T follicular helper cell (primary cell): Measurements from ENCODE around the gene CYSRT1.
"Not testable (repeated sequence)": the region's sequence is repeated elsewhere in the genome, so short reads cannot be mapped to it uniquely, and the experiment has no call there.

Experiments used
- DNase-seq: peaks from one replicate; pipeline ENCODE4 v3.0.0-alpha.2; 2020; ENCODE audit warnings: low read depth

The CYSRT1 gene

GRCh38 chr9:137252555-137253506 is 27.9 kb downstream of the CYSRT1 start:
- no peak for DNase-seq

- DNase-seq = no peak
Observed at GRCh38 chr9:137253717-137254623, 29.0 kb downstream of the CYSRT1 start.

- peak; percentile 93 for DNase-seq
Observed at GRCh38 chr9:137254624-137255447, 29.9 kb downstream of the CYSRT1 start, which contains the start of gene NELFB. Gene NELFB, plus strand, starts transcription at chr9:137255327.

GRCh38 chr9:137255448-137256114 is 30.6 kb downstream of the CYSRT1 start:
- DNase-seq = no peak

DNA sequence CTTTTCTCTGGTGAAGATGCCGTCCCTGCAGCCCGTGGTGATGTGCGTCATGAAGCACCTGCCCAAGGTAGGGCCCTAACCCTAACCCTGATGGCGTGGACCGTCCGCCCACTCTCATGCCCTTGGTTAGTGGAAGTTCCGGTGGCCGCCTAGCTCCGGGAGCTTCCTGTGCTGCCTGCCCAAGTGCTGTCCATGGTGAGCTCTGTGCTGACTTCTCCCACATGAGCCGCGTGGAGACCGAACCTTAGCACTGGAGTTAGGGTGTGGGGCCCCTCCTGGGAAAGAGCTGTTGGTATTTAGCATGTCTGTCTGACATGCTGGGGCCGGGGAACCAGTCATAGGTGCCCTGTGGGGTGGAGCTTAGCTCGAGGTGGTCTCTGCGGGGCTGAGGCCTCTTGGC is 31.4 kb downstream of the CYSRT1 start:
- DNase-seq = no peak

- DNase-seq = no peak
Observed at GRCh38 chr9:137256856-137257255, 31.9 kb downstream of the CYSRT1 start.

DNA sequence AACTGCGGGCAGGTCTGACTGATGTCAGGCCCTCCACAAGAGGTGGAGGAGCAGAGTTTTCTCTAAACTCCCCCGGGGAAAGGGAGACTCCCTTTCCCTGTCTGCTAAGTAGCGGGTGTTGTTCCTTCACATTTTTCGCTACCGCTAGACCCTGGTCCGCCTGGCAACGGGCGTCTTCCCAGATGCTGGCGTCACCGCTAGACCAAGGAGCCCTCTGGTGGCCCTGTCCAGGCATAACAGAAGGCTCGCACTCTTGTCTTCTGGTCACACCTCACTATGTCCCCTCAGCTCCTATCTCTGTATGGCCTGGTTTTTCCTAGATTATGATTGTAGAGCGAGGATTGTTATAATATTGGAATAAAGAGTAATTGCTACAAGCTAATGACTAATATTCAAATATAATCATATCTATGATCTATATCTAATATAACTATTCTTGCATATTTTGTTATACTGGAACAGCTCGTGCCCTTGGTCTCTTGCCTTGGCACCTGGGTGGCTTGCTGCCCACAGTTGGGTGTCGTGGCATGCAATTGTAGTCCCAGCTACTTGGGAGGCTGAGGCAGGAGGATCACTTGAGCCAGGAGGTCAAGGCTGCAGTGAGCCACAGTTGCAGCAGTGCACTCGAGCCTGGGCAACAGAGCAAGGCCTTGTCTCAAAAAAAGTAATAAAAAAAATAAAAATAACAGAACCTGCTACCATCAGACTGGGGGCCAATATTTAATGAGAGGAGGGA is 37.4 kb downstream of the CYSRT1 start:
- not testable (repeated sequence) for DNase-seq

- no peak for DNase-seq
Observed at GRCh38 chr9:137262909-137263285, 37.9 kb downstream of the CYSRT1 start.

DNA sequence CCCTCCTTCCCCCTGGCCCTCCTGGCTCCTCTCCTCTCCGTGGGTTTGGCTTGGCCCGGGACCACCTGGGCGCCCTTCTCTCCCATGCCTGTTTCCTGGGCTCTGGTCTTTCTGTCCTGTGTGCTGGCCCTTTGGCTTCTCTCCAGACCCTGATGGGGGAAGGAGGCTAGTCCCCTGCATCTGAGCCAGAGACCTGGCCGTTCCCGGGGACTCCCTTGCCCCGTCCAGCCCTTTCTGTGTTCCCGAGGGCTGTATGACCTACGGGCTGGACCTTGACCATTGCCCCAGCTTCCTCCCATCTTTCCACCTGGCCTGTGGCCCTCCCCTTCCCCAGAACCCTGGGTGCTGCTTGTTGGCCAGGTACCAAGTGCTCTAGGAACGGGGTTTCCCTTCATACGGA is 38.5 kb downstream of the CYSRT1 start:
- DNase-seq = no peak

GRCh38 chr9:137264067-137264466 is 39.1 kb downstream of the CYSRT1 start:
- no peak for DNase-seq

GRCh38 chr9:137265496-137266161 is 40.7 kb downstream of the CYSRT1 start:
- no peak for DNase-seq

DNA sequence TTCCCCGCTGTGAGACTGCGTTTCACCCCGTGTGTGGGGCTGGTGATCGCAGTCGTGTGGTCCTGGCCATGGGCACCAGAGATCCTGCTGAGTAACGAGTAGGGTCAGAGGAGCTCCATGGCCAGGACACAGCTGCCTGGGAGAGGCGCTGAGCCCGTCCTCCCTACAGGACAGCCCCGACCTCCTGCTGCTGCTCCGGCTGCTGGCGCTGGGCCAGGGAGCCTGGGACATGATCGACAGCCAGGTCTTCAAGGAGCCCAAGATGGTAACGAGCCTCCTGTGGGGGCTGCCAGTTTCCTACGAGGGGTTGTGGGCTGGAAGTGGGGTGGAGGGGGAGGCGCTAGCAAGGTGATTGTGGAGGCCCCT is 41.2 kb downstream of the CYSRT1 start:
- no peak for DNase-seq

DNA sequence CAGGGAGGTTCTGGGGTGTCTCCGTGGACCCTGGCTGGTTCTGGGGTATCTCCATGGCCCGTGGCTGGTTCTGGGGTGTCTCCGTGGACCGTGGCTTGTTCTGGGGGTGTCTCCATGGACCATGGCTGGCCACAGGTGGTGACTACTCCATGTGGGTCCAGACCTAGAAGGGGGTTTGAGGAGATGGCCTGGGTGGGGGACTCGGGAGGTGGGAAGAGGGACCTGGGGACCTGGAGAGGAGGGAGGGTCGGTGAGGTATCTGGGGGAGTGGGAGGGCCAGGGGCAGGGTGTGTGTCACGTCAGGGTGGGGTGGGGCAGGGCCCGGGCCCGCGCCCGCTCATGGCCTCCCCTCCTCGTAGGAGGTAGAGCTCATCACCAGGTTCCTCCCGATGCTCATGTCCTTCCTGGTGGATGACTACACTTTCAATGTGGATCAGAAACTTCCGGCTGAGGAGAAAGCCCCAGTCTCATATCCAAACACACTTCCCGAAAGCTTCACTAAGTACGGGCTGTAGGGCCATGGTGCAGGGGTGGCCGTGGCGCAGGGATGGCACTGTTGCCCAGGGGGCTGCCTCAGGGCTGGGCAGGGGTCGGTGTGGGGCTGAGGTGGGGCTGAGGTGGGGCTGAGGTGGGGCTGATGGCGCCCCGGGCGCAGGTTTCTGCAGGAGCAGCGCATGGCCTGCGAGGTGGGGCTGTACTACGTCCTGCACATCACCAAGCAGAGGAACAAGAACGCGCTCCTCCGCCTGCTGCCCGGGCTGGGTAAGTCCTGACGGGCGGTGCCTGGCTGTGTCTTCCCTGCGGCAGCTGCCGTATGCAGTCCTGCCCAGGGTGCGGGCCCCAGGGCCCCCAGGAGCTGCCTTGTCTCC is 41.8 kb downstream of the CYSRT1 start:
- no peak for DNase-seq

- no peak for DNase-seq
Observed at GRCh38 chr9:137267933-137268355, 43.0 kb downstream of the CYSRT1 start.

DNA sequence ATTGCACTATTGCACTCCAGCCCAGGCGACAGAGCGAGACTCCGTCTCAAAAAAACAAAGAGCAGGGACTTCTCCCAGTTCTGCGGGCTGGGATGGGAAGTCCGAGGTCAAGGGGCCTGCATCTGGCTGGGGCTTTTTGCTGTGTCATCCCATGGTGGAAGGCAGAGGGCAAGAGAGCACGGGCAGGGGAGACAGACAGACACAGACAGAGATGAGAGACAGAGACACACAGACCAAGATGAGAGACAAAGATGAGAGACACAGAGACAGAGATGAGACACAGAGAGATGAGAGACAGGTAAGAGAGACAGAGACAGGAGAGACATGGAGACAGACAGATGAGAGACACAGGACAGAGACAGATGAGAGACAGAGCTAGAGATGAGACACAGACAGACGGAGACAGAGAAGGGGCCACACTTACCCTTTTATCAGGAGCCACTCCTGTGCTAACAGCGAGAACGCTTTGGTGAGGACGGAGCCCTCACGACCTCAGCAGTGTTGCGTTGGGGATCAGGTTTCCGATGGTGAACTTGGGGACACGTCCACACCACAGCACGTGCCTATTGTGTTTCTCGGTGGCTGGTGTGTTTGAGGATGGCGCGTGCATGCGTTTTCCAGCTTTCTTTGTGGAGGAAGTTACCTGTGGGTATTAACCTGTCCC is 43.7 kb downstream of the CYSRT1 start:
- no peak for DNase-seq

DNA sequence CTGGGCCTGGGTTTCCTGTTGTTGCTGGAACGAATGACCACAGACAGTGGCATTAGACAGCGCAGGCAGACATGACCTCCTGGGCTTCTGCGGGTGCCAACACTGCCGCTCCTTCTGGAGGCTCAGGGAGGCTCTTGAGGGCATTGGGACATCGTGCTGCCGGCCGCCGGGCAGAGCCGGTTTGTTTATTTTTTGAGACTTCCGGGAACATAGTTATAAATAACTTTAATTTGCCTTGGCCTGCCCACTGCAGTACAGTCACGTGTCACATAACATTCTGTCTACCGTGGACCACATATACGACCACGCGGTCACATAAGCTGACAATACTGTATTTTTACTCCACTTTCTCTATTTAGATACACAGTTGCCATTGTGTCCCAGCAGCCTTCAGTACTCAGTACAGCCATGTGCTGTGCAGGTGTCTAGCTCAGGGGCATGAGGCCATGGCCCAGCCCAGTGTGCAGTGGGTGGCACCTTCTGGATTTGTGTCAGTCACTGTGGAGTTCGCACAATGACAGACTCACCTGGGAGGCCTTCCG is 44.3 kb downstream of the CYSRT1 start:
- DNase-seq = no peak

DNA sequence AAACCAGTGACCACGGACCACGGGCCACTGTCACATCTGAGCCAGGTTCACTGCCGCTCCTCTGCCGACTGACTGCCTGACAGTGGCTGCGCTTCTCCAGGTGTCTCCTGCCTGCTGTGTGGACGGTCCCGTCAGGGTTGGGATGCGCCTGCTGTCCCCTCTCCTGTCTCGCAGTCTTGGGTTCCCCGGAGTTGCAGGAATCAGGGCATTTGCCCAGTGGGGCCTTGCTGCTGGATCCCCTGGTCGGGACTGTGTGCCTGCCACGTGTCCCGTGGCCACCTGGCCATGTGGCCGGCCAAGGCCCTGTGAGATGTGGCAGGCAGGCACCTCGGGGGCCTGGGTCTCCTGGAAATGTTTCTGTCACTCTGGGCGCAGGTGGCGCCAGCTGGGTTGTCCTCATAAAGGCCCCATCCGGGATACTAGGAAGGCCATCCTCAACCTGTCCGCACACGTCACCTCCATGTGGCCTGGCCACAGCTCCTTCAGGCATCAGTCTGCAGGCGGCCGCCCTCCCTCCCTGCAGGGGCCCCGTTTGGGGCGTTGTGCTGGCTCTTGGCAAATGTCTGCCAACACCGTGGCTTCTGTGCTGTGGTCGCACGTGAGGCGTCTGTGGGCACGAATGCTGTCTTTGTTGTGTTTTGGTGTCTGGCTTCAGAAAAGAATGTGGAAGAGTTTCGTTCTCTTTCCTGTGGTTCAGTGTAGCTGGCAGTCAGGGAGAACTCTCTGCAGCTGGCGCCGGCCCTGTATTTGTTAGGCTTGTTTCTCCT is 46.1 kb downstream of the CYSRT1 start:
- DNase-seq = no peak
